ENCODE results near the gene NCR1.
A peak's percentile ranks its signal among the peaks of the same experiment; 100 is the strongest.
"Not testable (repeated sequence)": the region's sequence is repeated elsewhere in the genome, so short reads cannot be mapped to it uniquely, and the experiment has no call there.

Gene NCR1

GRCh38 chr19:54905803-54906511 lies at the start of gene NCR1:
TSS of gene NCR1 (plus strand) at chr19:54906148. CDS start at chr19:54906188, 40 bp downstream.
- DNase-seq (ENCODE audit: low read depth in 2 of 2) = peak; percentile 4 to 5

- DNase-seq (ENCODE audit: low read depth in 2 of 2) = not testable (repeated sequence)
These were observed 47.5 kb upstream of the NCR1 start for GRCh38 chr19:54858476-54858875.

- DNase-seq (ENCODE audit: low read depth in 2 of 2) = not testable (repeated sequence)
These were observed 46.5 kb upstream of the NCR1 start for GRCh38 chr19:54859421-54859820.

GRCh38 chr19:54863459-54863858 lies 42.5 kb upstream of the NCR1 start:
- DNase-seq (ENCODE audit: low read depth in 2 of 2) = not testable (repeated sequence)

- no peak for DNase-seq (ENCODE audit: low read depth in 2 of 2)
These were observed 34.3 kb upstream of the NCR1 start for GRCh38 chr19:54871696-54872095.

GRCh38 chr19:54873990-54874389 lies 32.0 kb upstream of the NCR1 start, which contains the start of gene FCAR:
TSS of gene FCAR (plus strand) at chr19:54874235. CDS start at chr19:54874290, 55 bp downstream.
- DNase-seq (ENCODE audit: low read depth in 2 of 2) = no peak

GRCh38 chr19:54875506-54875905 lies 30.4 kb upstream of the NCR1 start:
- DNase-seq (ENCODE audit: low read depth in 2 of 2) = no peak

- DNase-seq (ENCODE audit: low read depth in 2 of 2) = no peak
These were observed 28.5 kb upstream of the NCR1 start for GRCh38 chr19:54877471-54877870.

- DNase-seq (ENCODE audit: low read depth in 2 of 2) = no peak
These were observed 24.1 kb upstream of the NCR1 start for GRCh38 chr19:54881884-54882283.

- no peak for DNase-seq (ENCODE audit: low read depth in 2 of 2)
These were observed 23.2 kb upstream of the NCR1 start for GRCh38 chr19:54882758-54883157.

- DNase-seq (ENCODE audit: low read depth in 2 of 2) = no peak
These were observed 22.7 kb upstream of the NCR1 start for GRCh38 chr19:54883228-54883627.

- no peak for DNase-seq (ENCODE audit: low read depth in 2 of 2)
These were observed 17.7 kb upstream of the NCR1 start for GRCh38 chr19:54888239-54888638.

- DNase-seq (ENCODE audit: low read depth in 2 of 2) = no peak
These were observed 16.4 kb upstream of the NCR1 start for GRCh38 chr19:54889566-54889965.

- DNase-seq (ENCODE audit: low read depth in 2 of 2) = no peak
These were observed 12.5 kb upstream of the NCR1 start for GRCh38 chr19:54893406-54893805.

- DNase-seq (ENCODE audit: low read depth in 2 of 2) = not testable (repeated sequence)
These were observed 11.8 kb upstream of the NCR1 start for GRCh38 chr19:54894106-54894505.

- DNase-seq (ENCODE audit: low read depth in 2 of 2) = no peak
These were observed 9.9 kb upstream of the NCR1 start for GRCh38 chr19:54896036-54896435.

- DNase-seq (ENCODE audit: low read depth in 2 of 2) = not testable (repeated sequence)
These were observed 7.3 kb upstream of the NCR1 start for GRCh38 chr19:54898685-54899084.

- not testable (repeated sequence) for DNase-seq (ENCODE audit: low read depth in 2 of 2)
These were observed 6.3 kb upstream of the NCR1 start for GRCh38 chr19:54899646-54900045.

GRCh38 chr19:54901153-54901552 lies 4.8 kb upstream of the NCR1 start:
- DNase-seq (ENCODE audit: low read depth in 2 of 2) = not testable (repeated sequence)

- no peak for DNase-seq (ENCODE audit: low read depth in 2 of 2)
These were observed 3.9 kb upstream of the NCR1 start for GRCh38 chr19:54902061-54902460.

- no peak for DNase-seq (ENCODE audit: low read depth in 2 of 2)
These were observed 2.6 kb upstream of the NCR1 start for GRCh38 chr19:54903303-54903702.

GRCh38 chr19:54904261-54904660 lies 1.7 kb upstream of the NCR1 start:
- not testable (repeated sequence) for DNase-seq (ENCODE audit: low read depth in 2 of 2)

GRCh38 chr19:54905421-54905802 lies 536 bp upstream of the NCR1 start:
- no peak for DNase-seq (ENCODE audit: low read depth in 2 of 2)

GRCh38 chr19:54906819-54907218 lies 871 bp downstream of the NCR1 start:
- DNase-seq (ENCODE audit: low read depth in 2 of 2) = no peak

Data from stimulated activated CD8-positive, alpha-beta memory T cell treated with anti-CD3 and anti-CD28 coated beads, Interleukin-2, amount 100 ng/mL, for 48 hours (primary cell).